Neural cell (in vitro differentiated cells): ENCODE measurements around the gene PROZ. TPM values are rescaled to one million over a fixed set of nuclear protein-coding genes. Genes with fewer than 3 reads are reported as not detected.

Experiments
- H2AFZ ChIP-seq: fragments of 200-600, 300-800 bp; sonication (generic), shearing (Covaris generic); 2 replicates; pipeline ENCODE4 v1.6.0; 2014; ENCODE audit warnings: low read depth, mild to moderate bottlenecking, antibody characterized with exemption, low read length, moderate library complexity
- H3F3A ChIP-seq: fragments of 200-600 bp; shearing (Covaris generic); 2 replicates; pipeline ENCODE4 v1.6.1; 2016; ENCODE audit warnings: mild to moderate bottlenecking, moderate library complexity, mixed read lengths, antibody characterized with exemption, low read length; ENCODE audit not compliant: insufficient read depth, poor library complexity, severe bottlenecking
- H3K27ac ChIP-seq: fragments of 200-600, 300-800 bp; sonication (generic), shearing (Covaris generic); 2 replicates; pipeline ENCODE4 v1.5.1; 2014; ENCODE audit warnings: mild to moderate bottlenecking, low read length, moderate library complexity
- H3K27me3 ChIP-seq: fragments of 300-800, 200-600 bp; sonication (generic), shearing (Covaris generic); 2 replicates; pipeline ENCODE4 v1.6.0; 2014; ENCODE audit warnings: mild to moderate bottlenecking, low read depth, low read length, moderate library complexity; ENCODE audit not compliant: insufficient read depth
- H3K36me3 ChIP-seq: fragments of 300-800, 200-600 bp; sonication (generic), shearing (Covaris generic); 2 replicates; pipeline ENCODE4 v1.5.1; 2014; ENCODE audit warnings: mild to moderate bottlenecking, antibody characterized with exemption, low read length, moderate library complexity; ENCODE audit not compliant: insufficient read depth
- H3K4me2 ChIP-seq: fragments of 300-800, 200-600 bp; sonication (generic), shearing (Covaris generic); 2 replicates; pipeline ENCODE4 v1.6.0; 2014; ENCODE audit warnings: mild to moderate bottlenecking, low read length
- H3K4me3 ChIP-seq: fragments of 300-800, 200-600 bp; sonication (generic), shearing (Covaris generic); 2 replicates; pipeline ENCODE4 v1.5.1; 2014; ENCODE audit warnings: mild to moderate bottlenecking, low read length, moderate library complexity
- H3K79me2 ChIP-seq: fragments of 200-600 bp; shearing (Covaris generic); replicated peaks from 2 replicates; pipeline ENCODE4 v1.6.0; 2014; ENCODE audit warnings: mild to moderate bottlenecking, low read length, moderate library complexity; ENCODE audit not compliant: insufficient read depth
- H3K9ac ChIP-seq: fragments of 300-800, 200-600 bp; sonication (generic), shearing (Covaris generic); 2 replicates; pipeline ENCODE4 v1.6.1; 2016; ENCODE audit warnings: mild to moderate bottlenecking, low read length, mixed read lengths
- H3K9me2 ChIP-seq: fragments of 200-600 bp; shearing (Covaris generic); 2 replicates; pipeline ENCODE4 v1.6.1; 2016; ENCODE audit warnings: mild to moderate bottlenecking, low read length, mixed read lengths; ENCODE audit not compliant: insufficient read depth
- H3K9me3 ChIP-seq: fragments of 200-600, 300-800 bp; sonication (generic), shearing (Covaris generic); 2 replicates; pipeline ENCODE4 v1.6.1; 2016; ENCODE audit warnings: mild to moderate bottlenecking, mixed run types, low read length, moderate library complexity, mixed read lengths
- H4K20me1 ChIP-seq: fragments of 200-600 bp; shearing (Covaris generic); 2 replicates; pipeline ENCODE4 v1.6.1; 2016; ENCODE audit warnings: mild to moderate bottlenecking, mixed run types; ENCODE audit not compliant: insufficient read depth
- EP300 ChIP-seq: fragments of 450-650 bp; conservative IDR thresholded peaks from 2 replicates; pipeline ENCODE4 v1.6.1; 2014; ENCODE audit warnings: antibody characterized with exemption, mild to moderate bottlenecking, moderate library complexity; ENCODE audit not compliant: poor library complexity, severe bottlenecking
- EZH2 ChIP-seq: fragments of 200-600, 300-800 bp; shearing (Covaris generic), sonication (generic); IDR thresholded peaks from 2 replicates; pipeline ENCODE4 v1.6.1; 2014; ENCODE audit warnings: antibody characterized with exemption, low read length, borderline replicate concordance, mild to moderate bottlenecking; ENCODE audit not compliant: insufficient read depth, poor library complexity, severe bottlenecking
- MXI1 ChIP-seq: fragments of 450-650 bp; conservative IDR thresholded peaks from 2 replicates; pipeline ENCODE4 v1.6.1; 2014; ENCODE audit warnings: antibody characterized with exemption, mild to moderate bottlenecking; ENCODE audit not compliant: poor library complexity, severe bottlenecking
- POLR2AphosphoS5 ChIP-seq: IDR thresholded peaks from 2 replicates; pipeline ENCODE4 v1.6.1; 2012
- RAD21 ChIP-seq: fragments of 450-650 bp; conservative IDR thresholded peaks from 2 replicates; pipeline ENCODE4 v1.6.1; 2014; ENCODE audit warnings: antibody characterized with exemption, mild to moderate bottlenecking, moderate library complexity
- SMC3 ChIP-seq: fragments of 450-650 bp; conservative IDR thresholded peaks from 2 replicates; pipeline ENCODE4 v1.6.1; 2014; ENCODE audit warnings: antibody characterized with exemption, mild to moderate bottlenecking, moderate library complexity; ENCODE audit not compliant: poor library complexity
- TAF1 ChIP-seq: IDR thresholded peaks from 2 replicates; pipeline ENCODE4 v1.6.1; 2012; ENCODE audit warnings: low read depth
- polyA plus RNA-seq: library from polyadenylated mRNA; depleted of rRNA; stranded (reverse); fragments of >200 nt; gene quantifications from 2 replicates; pipeline ENCODE4 v1.2.3, GENCODE V29; 2014
- TF ChIP-seq, protein P1 (sequence below): fragments of 450-650 bp; IDR thresholded peaks from 2 replicates; pipeline ENCODE4 v1.5.1; 2014; ENCODE audit warnings: antibody characterized with exemption, mild to moderate bottlenecking, moderate library complexity; ENCODE audit not compliant: poor library complexity, severe bottlenecking
- TF ChIP-seq, protein P2 (sequence below): IDR thresholded peaks from 2 replicates; pipeline ENCODE4 v1.6.1; 2012; ENCODE audit warnings: borderline replicate concordance

The PROZ gene
- polyA plus RNA-seq, 1 donor from 2014 or later, result not detected

DNA sequence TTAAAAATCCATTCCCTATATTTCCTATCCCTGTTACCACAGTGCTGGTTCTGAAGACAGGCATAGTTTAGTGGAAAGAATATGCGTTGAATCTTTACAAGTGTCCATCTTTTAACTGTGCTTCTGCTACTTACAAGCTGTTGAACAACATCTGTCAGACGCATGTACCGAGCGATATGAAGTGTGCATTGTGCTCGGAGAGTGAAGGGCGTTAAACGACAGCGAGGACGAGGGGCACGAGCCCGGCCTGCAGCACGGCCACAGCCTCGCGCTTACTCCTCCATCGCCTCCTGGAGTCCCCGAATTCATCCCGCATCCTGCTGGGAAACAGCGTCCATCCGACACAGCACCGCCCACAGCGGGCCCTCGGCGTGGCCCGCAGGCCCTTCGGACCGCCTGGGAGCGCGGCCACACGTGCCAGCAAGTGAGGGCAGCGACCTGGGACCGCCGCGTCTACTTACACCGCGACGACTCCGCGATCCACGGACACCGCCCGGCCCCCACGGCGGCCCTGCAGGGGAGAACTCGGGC is 49.5 kb downstream of the PROZ start:
- H3K79me2 ChIP-seq, result peaks cover 69% of the 10 kb centered on the region
- peak overlapping the region; percentile 98 for H3K27ac ChIP-seq
- no peak for TF ChIP-seq MXI1
- TF ChIP-seq EZH2, result no peak
- TF ChIP-seq POLR2AphosphoS5, result peak; percentile 10
- H3K9ac ChIP-seq, result peak overlapping the region; percentile 98
- no peaks in the 10 kb centered on the region for H3F3A ChIP-seq
- peak overlapping the region; percentile 92 for H3K4me2 ChIP-seq
- no peaks in the 10 kb centered on the region for H3K36me3 ChIP-seq
- H3K4me3 ChIP-seq, result peak overlapping the region; percentile 98
- H3K9me2 ChIP-seq, result no peaks in the 10 kb centered on the region
- H3K9me3 ChIP-seq, result no peaks in the 10 kb centered on the region
- H3K27me3 ChIP-seq, result no peaks in the 10 kb centered on the region
- peak overlapping the region; percentile 23 for H2AFZ ChIP-seq
- no peaks in the 10 kb centered on the region for H4K20me1 ChIP-seq

DNA sequence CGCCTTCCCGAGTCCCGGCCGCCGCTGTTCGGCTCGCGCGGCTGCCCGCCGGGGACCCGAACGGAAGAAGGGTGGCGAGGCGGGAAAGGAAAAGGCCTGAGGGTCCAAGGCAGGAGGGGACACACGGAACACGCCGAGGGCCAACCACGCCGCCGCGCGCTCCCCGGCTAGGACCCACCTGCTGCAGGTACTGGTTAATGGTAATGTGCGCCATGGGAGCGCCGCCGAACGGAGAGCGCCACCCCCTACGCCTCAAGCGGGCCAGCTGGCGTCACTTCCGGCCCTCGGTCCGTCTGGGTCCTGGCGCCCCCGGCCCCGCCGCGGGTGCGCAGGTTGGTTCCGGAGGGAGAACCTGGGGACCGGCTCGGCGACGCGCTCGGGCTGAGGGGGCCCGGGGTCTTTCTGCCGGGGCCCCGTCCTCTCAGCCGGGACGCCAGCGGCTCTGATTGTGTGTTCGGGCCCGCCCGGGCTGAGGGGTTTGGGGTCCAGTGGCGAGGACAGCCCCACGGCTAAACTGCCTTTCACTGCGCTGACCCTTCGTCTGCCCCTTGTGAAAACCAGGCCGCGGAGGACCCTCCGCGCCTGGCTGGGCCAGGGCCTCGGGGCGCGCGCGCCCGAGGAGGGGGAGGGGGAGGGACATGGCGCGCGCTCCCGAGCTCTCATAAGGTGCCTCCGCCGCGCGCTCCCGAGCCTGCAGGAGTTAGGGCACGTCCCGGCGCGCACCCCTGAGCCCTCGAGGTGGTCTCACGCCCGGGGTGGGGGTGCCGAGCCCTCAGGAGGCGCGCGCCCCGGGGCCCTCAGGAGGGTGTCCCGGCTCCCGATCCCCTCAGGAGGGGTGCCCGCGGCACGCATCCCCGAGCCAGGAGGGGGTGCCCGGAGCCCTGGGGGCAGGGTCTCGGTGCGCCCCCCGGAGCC is 50.2 kb downstream of the PROZ start, which contains the start of gene PCID2:
Gene PCID2 (minus strand): TSS at position 249 of the 915 bp plus-strand sequence. CDS start 35 bp downstream, at position 214.
- no peaks in the 10 kb centered on the region for H3K9me3 ChIP-seq
- H3K9ac ChIP-seq, result peak within 1 kb of the TSS; percentile 98
- H3K4me2 ChIP-seq, result peak within 1 kb of the TSS; percentile 92
- H3F3A ChIP-seq, result no peaks in the 10 kb centered on the region
- no peaks in the 10 kb centered on the region for H3K36me3 ChIP-seq
- peak within 1 kb of the TSS; percentile 82 for H2AFZ ChIP-seq
- H3K27me3 ChIP-seq, result no peaks in the 10 kb centered on the region
- H3K79me2 ChIP-seq, result peaks cover 75% of the 10 kb centered on the region
- no peaks in the 10 kb centered on the region for H3K9me2 ChIP-seq
- peak within 1 kb of the TSS; percentile 98 for H3K4me3 ChIP-seq
- peak within 1 kb of the TSS; percentile 98 for H3K27ac ChIP-seq
- peak; percentile 79 for TF ChIP-seq EP300
- TF ChIP-seq, protein P1, sequence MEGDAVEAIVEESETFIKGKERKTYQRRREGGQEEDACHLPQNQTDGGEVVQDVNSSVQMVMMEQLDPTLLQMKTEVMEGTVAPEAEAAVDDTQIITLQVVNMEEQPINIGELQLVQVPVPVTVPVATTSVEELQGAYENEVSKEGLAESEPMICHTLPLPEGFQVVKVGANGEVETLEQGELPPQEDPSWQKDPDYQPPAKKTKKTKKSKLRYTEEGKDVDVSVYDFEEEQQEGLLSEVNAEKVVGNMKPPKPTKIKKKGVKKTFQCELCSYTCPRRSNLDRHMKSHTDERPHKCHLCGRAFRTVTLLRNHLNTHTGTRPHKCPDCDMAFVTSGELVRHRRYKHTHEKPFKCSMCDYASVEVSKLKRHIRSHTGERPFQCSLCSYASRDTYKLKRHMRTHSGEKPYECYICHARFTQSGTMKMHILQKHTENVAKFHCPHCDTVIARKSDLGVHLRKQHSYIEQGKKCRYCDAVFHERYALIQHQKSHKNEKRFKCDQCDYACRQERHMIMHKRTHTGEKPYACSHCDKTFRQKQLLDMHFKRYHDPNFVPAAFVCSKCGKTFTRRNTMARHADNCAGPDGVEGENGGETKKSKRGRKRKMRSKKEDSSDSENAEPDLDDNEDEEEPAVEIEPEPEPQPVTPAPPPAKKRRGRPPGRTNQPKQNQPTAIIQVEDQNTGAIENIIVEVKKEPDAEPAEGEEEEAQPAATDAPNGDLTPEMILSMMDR, result peak; percentile 5
- peak; percentile 95 for TF ChIP-seq MXI1
- TF ChIP-seq TAF1, result no peak
- TF ChIP-seq EZH2, result no peak
- peak; percentile 83 for TF ChIP-seq POLR2AphosphoS5
- no peak for TF ChIP-seq SMC3
- TF ChIP-seq, protein P2, sequence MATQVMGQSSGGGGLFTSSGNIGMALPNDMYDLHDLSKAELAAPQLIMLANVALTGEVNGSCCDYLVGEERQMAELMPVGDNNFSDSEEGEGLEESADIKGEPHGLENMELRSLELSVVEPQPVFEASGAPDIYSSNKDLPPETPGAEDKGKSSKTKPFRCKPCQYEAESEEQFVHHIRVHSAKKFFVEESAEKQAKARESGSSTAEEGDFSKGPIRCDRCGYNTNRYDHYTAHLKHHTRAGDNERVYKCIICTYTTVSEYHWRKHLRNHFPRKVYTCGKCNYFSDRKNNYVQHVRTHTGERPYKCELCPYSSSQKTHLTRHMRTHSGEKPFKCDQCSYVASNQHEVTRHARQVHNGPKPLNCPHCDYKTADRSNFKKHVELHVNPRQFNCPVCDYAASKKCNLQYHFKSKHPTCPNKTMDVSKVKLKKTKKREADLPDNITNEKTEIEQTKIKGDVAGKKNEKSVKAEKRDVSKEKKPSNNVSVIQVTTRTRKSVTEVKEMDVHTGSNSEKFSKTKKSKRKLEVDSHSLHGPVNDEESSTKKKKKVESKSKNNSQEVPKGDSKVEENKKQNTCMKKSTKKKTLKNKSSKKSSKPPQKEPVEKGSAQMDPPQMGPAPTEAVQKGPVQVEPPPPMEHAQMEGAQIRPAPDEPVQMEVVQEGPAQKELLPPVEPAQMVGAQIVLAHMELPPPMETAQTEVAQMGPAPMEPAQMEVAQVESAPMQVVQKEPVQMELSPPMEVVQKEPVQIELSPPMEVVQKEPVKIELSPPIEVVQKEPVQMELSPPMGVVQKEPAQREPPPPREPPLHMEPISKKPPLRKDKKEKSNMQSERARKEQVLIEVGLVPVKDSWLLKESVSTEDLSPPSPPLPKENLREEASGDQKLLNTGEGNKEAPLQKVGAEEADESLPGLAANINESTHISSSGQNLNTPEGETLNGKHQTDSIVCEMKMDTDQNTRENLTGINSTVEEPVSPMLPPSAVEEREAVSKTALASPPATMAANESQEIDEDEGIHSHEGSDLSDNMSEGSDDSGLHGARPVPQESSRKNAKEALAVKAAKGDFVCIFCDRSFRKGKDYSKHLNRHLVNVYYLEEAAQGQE, result no peak
- TF ChIP-seq RAD21, result no peak
- H4K20me1 ChIP-seq, result no peaks in the 10 kb centered on the region
